Uterus (tissue), 4 donors: ENCODE data around the gene GREM1. TPM values are rescaled to one million over a fixed set of nuclear protein-coding genes. Genes with fewer than 3 reads are reported as not detected.

Experiments
- DNase-seq, 2 donors: peaks; one replicate each; pipeline ENCODE4 v3.0.0-alpha.2; 2019 to 2020
- H3K27ac ChIP-seq, 2 donors: fragments of 200-600 bp; sonication (generic); 1 replicate in 1 of 2; 2 replicates in 1 of 2; pipeline ENCODE4 v1.5.1; 2016 to 2018
- H3K27me3 ChIP-seq, 2 donors: fragments of 200-600 bp; sonication (generic); one replicate each; pipeline ENCODE4 v1.5.1; 2018 to 2019; ENCODE audit warnings: control low read depth in 1 of 2
- H3K36me3 ChIP-seq, 2 donors: fragments of 200-600 bp; sonication (generic); one replicate each; pipeline ENCODE4 v1.5.1; 2019; ENCODE audit warnings: control low read depth in 1 of 2
- H3K4me1 ChIP-seq, 2 donors: fragments of 200-600 bp; sonication (generic); one replicate each; pipeline ENCODE4 v1.5.1; 2018 to 2019; ENCODE audit warnings: control low read depth in 1 of 2
- H3K4me3 ChIP-seq, 2 donors: fragments of 200-600 bp; sonication (generic); 1 replicate in 1 of 2; 2 replicates in 1 of 2; pipeline ENCODE4 v1.5.1; 2018 to 2019; ENCODE audit warnings: mild to moderate bottlenecking in 1 of 2
- H3K9me3 ChIP-seq, 2 donors: fragments of 200-600 bp; sonication (generic); one replicate each; pipeline ENCODE4 v1.5.1; 2019; ENCODE audit warnings: control low read depth in 1 of 2
- CTCF ChIP-seq, 4 experiments: fragments of 200-600 bp in 2 of 4; fragments of 450-650 bp in 2 of 4; sonication (generic) in 2 of 4; IDR thresholded peaks; one replicate each; pipeline ENCODE4 v1.5.1; 2016 to 2019; ENCODE audit warnings: antibody characterized with exemption in 4 of 4, mild to moderate bottlenecking in 2 of 4, moderate library complexity in 1 of 4
- POLR2A ChIP-seq, 2 donors: fragments of 450-650 bp; IDR thresholded peaks; one replicate each; pipeline ENCODE4 v1.6.1; 2016; ENCODE audit warnings: antibody characterized with exemption in 2 of 2, mild to moderate bottlenecking in 1 of 2, moderate library complexity in 1 of 2
- intact Hi-C: fragments of 100-400 bp; cut with DNase I; formaldehyde crosslinking; loops from one replicate; pipeline ENCODE4 v1.15.1; 2023; ENCODE audit warnings: low total_unique reads
- total RNA-seq, 4 donors: library from RNA; depleted of rRNA in 3 of 4; stranded (reverse); fragments of >200 nt in 3 of 4; gene quantifications; one replicate each; pipeline versions ENCODE4 v1.1.0 to v1.2.4, GENCODE V29; 2014 to 2023
- donor health status: DM: yes; HTN: yes; CAD: no.

The GREM1 gene
- total RNA-seq, 4 donors from 2014 or later = 0.88 to 5.4 (median 5.2) TPM

GRCh38 chr15:32729700-32730395 lies 12.0 kb downstream of the GREM1 start:
- DNase-seq = no peak
- no peaks in the 10 kb centered on the region for H3K4me1 ChIP-seq
- TF ChIP-seq CTCF (IDR thresholded peaks at IDR 0.05) (no peak), POLR2A (IDR thresholded peaks at IDR 0.05) (no peak)
- no peaks in the 10 kb centered on the region for H3K27me3 ChIP-seq
- H3K4me3 ChIP-seq = no peak overlapping the region
- no peak overlapping the region for H3K27ac ChIP-seq
- intact Hi-C loops = no loop called here
- no peaks in the 10 kb centered on the region for H3K36me3 ChIP-seq
- H3K9me3 ChIP-seq = no peaks in the 10 kb centered on the region

- H3K36me3 ChIP-seq = no peaks in the 10 kb centered on the region
- H3K9me3 ChIP-seq = no peaks in the 10 kb centered on the region
- DNase-seq = no peak
- H3K27me3 ChIP-seq = no peaks in the 10 kb centered on the region
- no peaks in the 10 kb centered on the region for H3K4me1 ChIP-seq
- TF ChIP-seq POLR2A (IDR thresholded peaks at IDR 0.05) (no peak), CTCF (IDR thresholded peaks at IDR 0.05) (no peak)
- H3K27ac ChIP-seq = no peak overlapping the region
- H3K4me3 ChIP-seq = no peak overlapping the region
- intact Hi-C loops = no loop called here
These were observed 13.2 kb downstream of the GREM1 start for GRCh38 chr15:32730677-32731654.

DNA sequence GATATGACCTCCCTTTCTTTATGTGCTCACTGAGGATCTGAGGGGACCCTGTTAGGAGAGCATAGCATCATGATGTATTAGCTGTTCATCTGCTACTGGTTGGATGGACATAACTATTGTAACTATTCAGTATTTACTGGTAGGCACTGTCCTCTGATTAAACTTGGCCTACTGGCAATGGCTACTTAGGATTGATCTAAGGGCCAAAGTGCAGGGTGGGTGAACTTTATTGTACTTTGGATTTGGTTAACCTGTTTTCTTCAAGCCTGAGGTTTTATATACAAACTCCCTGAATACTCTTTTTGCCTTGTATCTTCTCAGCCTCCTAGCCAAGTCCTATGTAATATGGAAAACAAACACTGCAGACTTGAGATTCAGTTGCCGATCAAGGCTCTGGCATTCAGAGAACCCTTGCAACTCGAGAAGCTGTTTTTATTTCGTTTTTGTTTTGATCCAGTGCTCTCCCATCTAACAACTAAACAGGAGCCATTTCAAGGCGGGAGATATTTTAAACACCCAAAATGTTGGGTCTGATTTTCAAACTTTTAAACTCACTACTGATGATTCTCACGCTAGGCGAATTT lies 14.9 kb downstream of the GREM1 start:
- H3K9me3 ChIP-seq = no peaks in the 10 kb centered on the region
- H3K4me3 ChIP-seq = no peak overlapping the region
- no peaks in the 10 kb centered on the region for H3K27me3 ChIP-seq
- TF ChIP-seq POLR2A (IDR thresholded peaks at IDR 0.05) (no peak), CTCF (IDR thresholded peaks at IDR 0.05) (no peak)
- no peaks in the 10 kb centered on the region for H3K36me3 ChIP-seq
- no peaks in the 10 kb centered on the region for H3K4me1 ChIP-seq
- H3K27ac ChIP-seq = no peak overlapping the region
- DNase-seq = no peak
- intact Hi-C loops = no loop called here

- H3K4me1 ChIP-seq = no peaks in the 10 kb centered on the region
- no peaks in the 10 kb centered on the region for H3K9me3 ChIP-seq
- no peak overlapping the region for H3K4me3 ChIP-seq
- H3K36me3 ChIP-seq = no peaks in the 10 kb centered on the region
- no peak overlapping the region for H3K27ac ChIP-seq
- intact Hi-C loops = no loop called here
- no peaks in the 10 kb centered on the region for H3K27me3 ChIP-seq
- TF ChIP-seq CTCF (IDR thresholded peaks at IDR 0.05) (no peak), POLR2A (IDR thresholded peaks at IDR 0.05) (no peak)
- DNase-seq = no peak
These were observed 15.5 kb downstream of the GREM1 start for GRCh38 chr15:32733281-32733680.
